A549 (cell line): ENCODE data around the gene FXYD2. TPM values are rescaled to one million over a fixed set of nuclear protein-coding genes. Genes with fewer than 3 reads are reported as not detected.
A peak's percentile ranks its signal among the peaks of the same experiment; 100 is the strongest.

Source experiments
- ATAC-seq, 2 experiments: fragments of 200-7000 bp in 1 of 2; fragments of >200 bp in 1 of 2; cut with Nextera tagmentation in 1 of 2; cut with Tn5 transposase in 1 of 2; 3 replicates each; pipeline versions ENCODE4 v1.8.0 to v1.9.1; 2018 to 2020; ENCODE audit warnings: mild to moderate bottlenecking in 1 of 2, moderate library complexity in 1 of 2
- CTCF ChIA-PET: fragments of 300-600 bp; sonication (Branson Sonifier 250); formaldehyde crosslinking; extraction: SDS; loops from one replicate; lab custom pipeline; 2021; ENCODE audit warnings: antibody characterized with exemption, inconsistent platforms; lab: Yijun Ruan, JAX
- POLR2A ChIA-PET: fragments of 350-600 bp; formaldehyde crosslinking; extraction: SDS; loops from one replicate; lab custom pipeline; 2021; ENCODE audit warnings: antibody characterized with exemption, inconsistent platforms; lab: Yijun Ruan, JAX
- DNase-seq, 2 experiments: peaks; one replicate each; pipeline versions ENCODE4 v3.0.0 to v3.0.0-alpha.2; 2011 to 2016; ENCODE audit warnings: low read depth in 1 of 2, low spot score in 1 of 2
- FAIRE-seq: peaks from 2 replicates; lab custom pipeline; 2011; peaks lifted over from hg19 to GRCh38; lab: Jason Lieb, UNC
- H3K27ac ChIP-seq, 2 experiments: fragments of >200 bp; sonication (Bioruptor Twin); formaldehyde crosslinking; 3 replicates each; pipeline ENCODE4 v1.5.1; 2016 to 2017
- H3K4me1 ChIP-seq: fragments of >200 bp; sonication (Bioruptor Twin); formaldehyde crosslinking; 3 replicates; pipeline ENCODE4 v1.6.1; 2016
- H3K4me2 ChIP-seq: fragments of >200 bp; sonication (Bioruptor Twin); formaldehyde crosslinking; 3 replicates; pipeline ENCODE4 v1.6.1; 2016
- H3K4me3 ChIP-seq: fragments of >200 bp; sonication (Bioruptor Twin); formaldehyde crosslinking; 3 replicates; pipeline ENCODE4 v1.5.1; 2016
- H3K9me3 ChIP-seq: fragments of >200 bp; sonication (Bioruptor Twin); formaldehyde crosslinking; 3 replicates; pipeline ENCODE4 v1.6.1; 2016
- ATOH8 ChIP-seq: fragments of 250-450 bp; sonication (Bioruptor Pico); IDR thresholded peaks from 2 replicates; pipeline ENCODE4 v1.5.0; 2020; ENCODE audit warnings: low read depth, mild to moderate bottlenecking, moderate library complexity
- BCL3 ChIP-seq: fragments of >200 bp; sonication (Bioruptor Twin); formaldehyde crosslinking; IDR thresholded peaks from 3 replicates; pipeline ENCODE4 v1.6.1; 2016
- CHD4 ChIP-seq: fragments of 200-600 bp; sonication (generic); IDR thresholded peaks from 2 replicates; pipeline ENCODE4 v1.6.1; 2016; ENCODE audit warnings: antibody characterized with exemption, mild to moderate bottlenecking, borderline replicate concordance
- EHF ChIP-seq: fragments of 250-450 bp; sonication (Bioruptor Pico); IDR thresholded peaks from 2 replicates; pipeline ENCODE4 v1.5.0; 2020; ENCODE audit warnings: mild to moderate bottlenecking
- KDM1A ChIP-seq: fragments of 200-600 bp; sonication (generic); IDR thresholded peaks from 2 replicates; pipeline ENCODE4 v1.6.1; 2016; ENCODE audit warnings: low read depth, mild to moderate bottlenecking
- MAFK ChIP-seq: fragments of 450-650 bp; IDR thresholded peaks from 2 replicates; pipeline ENCODE4 v1.6.1; 2014; ENCODE audit not compliant: partially characterized antibody
- MYC ChIP-seq: IDR thresholded peaks from 2 replicates; pipeline ENCODE4 v1.6.1; 2012; ENCODE audit warnings: mild to moderate bottlenecking, inconsistent platforms, low read length, improper control_type of control experiment, borderline replicate concordance
- PHF8 ChIP-seq: fragments of 200-600 bp; sonication (generic); IDR thresholded peaks from 2 replicates; pipeline ENCODE4 v1.6.1; 2016; ENCODE audit warnings: low read depth, mild to moderate bottlenecking, antibody characterized with exemption, moderate library complexity, borderline replicate concordance
- POLR2A ChIP-seq: IDR thresholded peaks from 2 replicates; pipeline ENCODE4 v1.6.1; 2012; ENCODE audit warnings: mild to moderate bottlenecking, low read length
- POLR2AphosphoS2 ChIP-seq: conservative IDR thresholded peaks from 2 replicates; pipeline ENCODE4 v1.6.1; 2012; ENCODE audit warnings: low read length, improper control_type of control experiment, inconsistent platforms
- RAD21 ChIP-seq, 2 experiments: fragments of >200 bp in 1 of 2; sonication (Bioruptor Twin) in 1 of 2; formaldehyde crosslinking in 1 of 2; IDR thresholded peaks in 1 of 2; conservative IDR thresholded peaks in 1 of 2; 2 replicates in 1 of 2; 3 replicates in 1 of 2; pipeline ENCODE4 v1.6.1; 2012 to 2018; ENCODE audit warnings: inconsistent platforms in 1 of 2
- SMC3 ChIP-seq: fragments of >200 bp; sonication (Bioruptor Twin); formaldehyde crosslinking; IDR thresholded peaks from 3 replicates; pipeline ENCODE4 v1.6.1; 2018; ENCODE audit warnings: inconsistent platforms
- SREBF2 ChIP-seq: fragments of 450-650 bp; IDR thresholded peaks from 2 replicates; pipeline ENCODE4 v1.6.1; 2014; ENCODE audit warnings: mild to moderate bottlenecking, moderate library complexity
- ZFP36 ChIP-seq: fragments of 450-650 bp; IDR thresholded peaks from 2 replicates; pipeline ENCODE4 v1.6.1; 2014; ENCODE audit warnings: borderline replicate concordance; ENCODE audit not compliant: partially characterized antibody
- ZNF302 ChIP-seq: fragments of 250-450 bp; sonication (Bioruptor Pico); IDR thresholded peaks from 2 replicates; pipeline ENCODE4 v1.9.0; 2021; ENCODE audit warnings: inconsistent platforms, mild to moderate bottlenecking, moderate library complexity
- ZSCAN20 ChIP-seq: fragments of 250-450 bp; sonication (Bioruptor Pico); IDR thresholded peaks from 2 replicates; pipeline ENCODE4 v1.8.0; 2022; ENCODE audit warnings: mild to moderate bottlenecking, moderate library complexity
- WGBS: methylation state at CpG from one replicate; pipeline ENCODE4 v1.1.6; 2017; ENCODE audit errors: missing lambda C conversion rate; 5-methylcytosine and 5-hydroxymethylcytosine counted together
- polyA plus RNA-seq, 4 experiments: library from polyadenylated mRNA; depleted of rRNA in 3 of 4; stranded (reverse); fragments of >200 nt; fragmentation: RNase III in 1 of 4; extraction: RNeasy Plus Mini Kit Qiagen cat#74134 plus additional on column Dnase treatment in 1 of 4; gene quantifications; 2 replicates in 3 of 4; 3 replicates in 1 of 4; pipeline ENCODE4 v1.2.3, GENCODE V29; 2011 to 2017
- TF ChIP-seq, protein P1 (sequence below): fragments of 250-450 bp; sonication (Bioruptor Pico); IDR thresholded peaks from 2 replicates; pipeline ENCODE4 v1.5.0; 2021; ENCODE audit warnings: mild to moderate bottlenecking, moderate library complexity, borderline replicate concordance
- TF ChIP-seq, protein P2 (sequence below): fragments of >200 bp; sonication (Bioruptor Twin); formaldehyde crosslinking; IDR thresholded peaks from 3 replicates; pipeline ENCODE4 v1.5.1; 2016

The FXYD2 gene
- polyA plus RNA-seq, 2 of the 4 experiments (the other 2 are of a cell fraction) = 25.9 to 55.6 TPM

DNA sequence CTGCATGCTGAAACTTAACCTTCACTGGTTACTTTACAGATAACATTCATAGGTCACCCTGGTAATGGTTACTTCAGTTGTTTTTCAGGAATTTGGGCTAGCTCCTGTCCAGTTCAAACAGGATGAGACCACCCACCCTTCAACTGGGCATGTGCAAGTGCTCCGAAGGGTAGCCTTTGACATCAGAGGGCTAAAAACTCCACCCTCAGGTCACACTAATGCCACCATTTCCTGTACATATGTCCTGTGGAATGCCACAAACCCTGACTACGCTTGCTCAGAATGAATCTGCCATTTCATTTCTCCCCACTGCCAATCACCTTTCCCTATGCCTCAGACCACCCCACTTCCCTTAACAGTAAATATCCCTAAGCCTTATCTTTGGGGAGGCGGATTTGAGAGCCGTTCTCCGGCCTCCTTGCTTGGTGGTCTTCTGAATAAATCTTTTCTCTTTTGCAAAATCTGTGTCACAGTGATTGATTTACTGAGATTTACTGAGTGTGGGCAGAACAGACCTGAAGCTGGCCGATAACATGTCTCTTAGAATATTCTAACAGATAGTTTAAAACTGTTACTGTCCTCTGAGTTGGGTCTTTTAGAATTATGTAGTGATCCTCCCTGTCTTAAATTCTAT is 25.4 kb upstream of the FXYD2 start:
- H3K9me3 ChIP-seq = peaks cover 5% of the 10 kb centered on the region; the same call in 1 of the 3 replicates
- CTCF ChIA-PET = interaction anchor here (1.9 kb wide), 1 partner anchor 97 kb away, joined by 7 read pairs; no protein-coding TSS in a partner anchor
- H3K27ac ChIP-seq = no peak overlapping the region
- 70% methylated on average over 6 of the region's 6 CpGs for WGBS
- no peak for ATAC-seq
- POLR2A ChIA-PET = no interaction called here
- no peak overlapping the region for H3K4me3 ChIP-seq
- TF ChIP-seq, protein P1, sequence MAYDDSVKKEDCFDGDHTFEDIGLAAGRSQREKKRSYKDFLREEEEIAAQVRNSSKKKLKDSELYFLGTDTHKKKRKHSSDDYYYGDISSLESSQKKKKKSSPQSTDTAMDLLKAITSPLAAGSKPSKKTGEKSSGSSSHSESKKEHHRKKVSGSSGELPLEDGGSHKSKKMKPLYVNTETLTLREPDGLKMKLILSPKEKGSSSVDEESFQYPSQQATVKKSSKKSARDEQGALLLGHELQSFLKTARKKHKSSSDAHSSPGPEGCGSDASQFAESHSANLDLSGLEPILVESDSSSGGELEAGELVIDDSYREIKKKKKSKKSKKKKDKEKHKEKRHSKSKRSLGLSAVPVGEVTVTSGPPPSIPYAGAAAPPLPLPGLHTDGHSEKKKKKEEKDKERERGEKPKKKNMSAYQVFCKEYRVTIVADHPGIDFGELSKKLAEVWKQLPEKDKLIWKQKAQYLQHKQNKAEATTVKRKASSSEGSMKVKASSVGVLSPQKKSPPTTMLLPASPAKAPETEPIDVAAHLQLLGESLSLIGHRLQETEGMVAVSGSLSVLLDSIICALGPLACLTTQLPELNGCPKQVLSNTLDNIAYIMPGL (CRISPR knock-in tag) = no peak
- TF ChIP-seq POLR2A = no peak
- no peak for TF ChIP-seq ZSCAN20 (CRISPR knock-in tag)
- TF ChIP-seq CHD4 = no peak
- TF ChIP-seq KDM1A = no peak
- TF ChIP-seq MYC = no peak
- DNase-seq = no peak
- no peak overlapping the region for H3K4me2 ChIP-seq
- no peak for FAIRE-seq
- H3K4me1 ChIP-seq = no peaks in the 10 kb centered on the region

DNA sequence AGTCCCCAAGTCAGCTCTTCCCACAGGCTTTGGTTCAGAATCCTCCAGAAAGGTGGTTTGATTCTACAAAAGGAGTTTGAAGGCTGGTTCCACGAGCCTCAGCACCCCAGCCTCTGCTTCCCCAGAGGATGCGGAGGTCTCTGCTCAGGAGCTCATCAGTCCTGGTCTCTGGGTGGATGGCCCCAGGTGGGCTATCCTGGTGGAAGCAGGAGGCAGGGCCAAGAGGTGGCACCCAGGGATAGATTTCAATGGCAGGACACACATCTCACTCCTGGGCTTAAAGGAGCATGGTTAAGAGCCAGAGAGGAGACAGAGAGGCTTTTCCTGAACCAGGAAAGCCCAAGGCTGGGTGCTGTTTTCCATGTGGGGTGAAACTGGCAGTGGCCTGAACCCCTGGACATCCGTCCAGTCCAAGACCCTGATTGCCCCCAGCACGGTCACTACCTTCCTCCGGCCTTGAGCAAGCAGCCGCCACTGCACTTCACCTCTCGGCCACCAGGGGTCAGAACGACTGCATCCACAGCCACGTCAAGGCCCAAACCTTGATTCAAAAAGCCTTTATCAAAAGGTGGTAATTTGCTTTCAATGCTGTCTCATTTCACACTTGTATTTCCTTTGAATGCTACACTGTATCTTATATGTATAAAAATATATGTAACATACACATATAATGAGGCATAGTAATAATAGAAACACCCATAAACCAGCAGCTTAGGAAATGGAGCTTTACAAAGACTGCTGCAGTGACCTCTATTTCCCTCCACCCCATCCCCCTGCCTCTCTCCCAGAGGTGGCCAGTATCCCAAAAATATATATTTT is 19.3 kb upstream of the FXYD2 start:
- H3K4me1 ChIP-seq = no peaks in the 10 kb centered on the region
- CTCF ChIA-PET = interaction anchor here (0.6 to 7.8 kb wide), 31 partner anchors 10 to 575 kb away, joined by 3 to 192 read pairs (median 4); partner anchors contain the start of genes FXYD2 and FXYD6
- H3K4me3 ChIP-seq = no peak overlapping the region
- POLR2A ChIA-PET = interaction anchor here (1.0 kb wide), 1 partner anchor 103 kb away, joined by 5 read pairs; no protein-coding TSS in a partner anchor
- ATAC-seq = peak; percentile 75 to 85; a peak in 5 of 6 replicates
- peak; percentile 84 for TF ChIP-seq SMC3
- TF ChIP-seq, protein P2, sequence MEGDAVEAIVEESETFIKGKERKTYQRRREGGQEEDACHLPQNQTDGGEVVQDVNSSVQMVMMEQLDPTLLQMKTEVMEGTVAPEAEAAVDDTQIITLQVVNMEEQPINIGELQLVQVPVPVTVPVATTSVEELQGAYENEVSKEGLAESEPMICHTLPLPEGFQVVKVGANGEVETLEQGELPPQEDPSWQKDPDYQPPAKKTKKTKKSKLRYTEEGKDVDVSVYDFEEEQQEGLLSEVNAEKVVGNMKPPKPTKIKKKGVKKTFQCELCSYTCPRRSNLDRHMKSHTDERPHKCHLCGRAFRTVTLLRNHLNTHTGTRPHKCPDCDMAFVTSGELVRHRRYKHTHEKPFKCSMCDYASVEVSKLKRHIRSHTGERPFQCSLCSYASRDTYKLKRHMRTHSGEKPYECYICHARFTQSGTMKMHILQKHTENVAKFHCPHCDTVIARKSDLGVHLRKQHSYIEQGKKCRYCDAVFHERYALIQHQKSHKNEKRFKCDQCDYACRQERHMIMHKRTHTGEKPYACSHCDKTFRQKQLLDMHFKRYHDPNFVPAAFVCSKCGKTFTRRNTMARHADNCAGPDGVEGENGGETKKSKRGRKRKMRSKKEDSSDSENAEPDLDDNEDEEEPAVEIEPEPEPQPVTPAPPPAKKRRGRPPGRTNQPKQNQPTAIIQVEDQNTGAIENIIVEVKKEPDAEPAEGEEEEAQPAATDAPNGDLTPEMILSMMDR = peak; percentile 71
- TF ChIP-seq SREBF2 = no peak
- peak; percentile 70 to 78 for TF ChIP-seq RAD21 (conservative IDR thresholded peaks at IDR 0.05 in 1 of 2, IDR thresholded peaks at IDR 0.05 in 1 of 2)
- TF ChIP-seq, all 56 proteins: peak for 3
- DNase-seq (peak; percentile 18 to 64), FAIRE-seq (no peak)
- no peaks in the 10 kb centered on the region for H3K9me3 ChIP-seq
- H3K4me2 ChIP-seq = no peak overlapping the region
- WGBS = 6% methylated on average over 7 of the region's 9 CpGs
- H3K27ac ChIP-seq = no peak overlapping the region

GRCh38 chr11:117842131-117842941 is 17.8 kb upstream of the FXYD2 start:
- ChIA-PET POLR2A (no interaction called here), CTCF (interaction anchor here (1.0 to 7.8 kb wide), 12 partner anchors 9 to 356 kb away, joined by 3 to 192 read pairs (median 8); partner anchors contain the start of gene FXYD2)
- no peak for FAIRE-seq
- TF ChIP-seq PHF8 (no peak), ZNF302 (CRISPR knock-in tag) (no peak), BCL3 (no peak), POLR2AphosphoS2 (no peak), EHF (CRISPR knock-in tag) (no peak), ATOH8 (no peak), SMC3 (no peak), MAFK (no peak), ZFP36 (no peak)
- TF ChIP-seq, protein P2 = no peak

More at GRCh38 chr11:117842131-117842941, 17.8 kb upstream of the FXYD2 start:
- no peaks in the 10 kb centered on the region for H3K4me1 ChIP-seq
- no peak overlapping the region for H3K4me2 ChIP-seq
- no peak overlapping the region for H3K4me3 ChIP-seq
- no peak overlapping the region for H3K27ac ChIP-seq
- 62% methylated on average over 16 of the region's 16 CpGs for WGBS
- DNase-seq (no peak), ATAC-seq (no peak)
- H3K9me3 ChIP-seq = no peaks in the 10 kb centered on the region
